G401.6 (cell line): ENCODE measurements around the gene RAB13.

Experiments
- FAIRE-seq: peaks from 2 replicates; lab custom pipeline; 2012; peaks lifted over from hg19 to GRCh38; lab: Jason Lieb, UNC

The RAB13 gene

DNA sequence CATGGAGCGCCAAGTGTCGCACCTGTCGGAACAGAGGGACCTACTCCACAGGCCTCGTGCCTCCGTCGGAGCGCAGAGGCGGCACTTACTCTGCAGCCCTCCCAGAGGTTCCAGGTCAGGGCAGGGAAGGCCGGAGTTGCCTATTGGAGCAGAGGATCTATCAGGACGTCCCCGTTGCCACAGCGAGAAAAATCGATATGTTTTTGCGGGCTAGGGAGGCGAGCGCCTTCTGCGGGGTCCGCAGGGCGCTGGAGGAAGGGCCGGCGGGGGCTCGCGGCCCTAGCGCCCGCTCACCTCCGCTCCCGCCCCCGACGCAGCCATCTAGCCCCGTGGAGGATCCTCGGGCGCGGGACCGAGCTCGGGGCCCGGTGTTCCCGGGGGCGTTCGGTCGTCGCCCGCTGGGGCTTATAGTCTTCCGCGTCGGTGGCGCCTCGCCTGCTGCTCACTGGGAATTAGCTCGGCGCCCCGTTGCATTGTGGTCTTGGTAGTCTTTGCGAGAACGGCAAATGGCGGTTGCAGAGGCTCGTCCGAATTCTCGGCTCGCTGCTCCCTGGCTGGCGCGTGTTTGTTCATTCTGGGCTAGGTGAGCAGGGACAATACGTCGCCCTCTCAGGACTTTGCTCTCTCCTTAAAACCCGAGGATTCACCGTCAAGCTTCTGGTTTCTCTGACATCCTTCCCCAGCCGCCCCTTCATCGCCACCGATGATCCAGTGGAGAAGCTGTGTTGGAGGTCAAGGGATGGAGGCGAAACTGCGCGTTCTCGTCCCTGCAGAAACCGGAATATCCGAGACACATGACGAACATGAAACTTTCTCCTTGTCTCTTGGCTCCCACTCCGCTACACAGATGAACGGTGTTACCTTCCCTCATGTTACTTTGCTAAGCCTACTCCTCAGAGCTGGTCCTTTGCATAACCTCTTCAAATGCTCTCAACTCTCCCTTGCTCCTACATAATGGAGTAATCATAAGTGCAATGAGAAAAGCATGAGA is 8.6 kb downstream of the RAB13 start, which contains the start of gene JTB:
TSS of gene JTB (minus strand) at position 425 of the 991 bp plus-strand sequence. CDS start at position 3, 422 bp downstream.
- no peak for FAIRE-seq

GRCh38 chr1:153976819-153977249 is 9.3 kb downstream of the RAB13 start:
- no peak for FAIRE-seq

GRCh38 chr1:153973525-153973924 is 12.6 kb downstream of the RAB13 start:
- no peak for FAIRE-seq

DNA sequence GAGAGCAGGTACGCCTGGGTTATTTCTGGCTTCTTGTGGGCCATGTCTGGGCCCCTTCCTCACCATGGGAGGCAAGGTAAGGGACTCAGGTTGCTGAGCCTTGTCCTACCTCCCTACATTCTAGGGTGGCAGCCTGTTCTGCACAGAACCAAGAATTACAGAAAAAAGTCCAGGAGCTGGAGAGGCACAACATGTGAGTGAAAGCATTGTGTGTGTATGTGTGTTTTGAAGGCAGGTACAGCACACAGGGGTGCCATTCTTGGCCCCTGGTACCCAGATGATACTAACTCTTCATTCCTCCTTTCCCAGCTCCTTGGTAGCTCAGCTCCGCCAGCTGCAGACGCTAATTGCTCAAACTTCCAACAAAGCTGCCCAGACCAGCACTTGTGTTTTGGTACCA is 13.1 kb downstream of the RAB13 start:
- no peak for FAIRE-seq

DNA sequence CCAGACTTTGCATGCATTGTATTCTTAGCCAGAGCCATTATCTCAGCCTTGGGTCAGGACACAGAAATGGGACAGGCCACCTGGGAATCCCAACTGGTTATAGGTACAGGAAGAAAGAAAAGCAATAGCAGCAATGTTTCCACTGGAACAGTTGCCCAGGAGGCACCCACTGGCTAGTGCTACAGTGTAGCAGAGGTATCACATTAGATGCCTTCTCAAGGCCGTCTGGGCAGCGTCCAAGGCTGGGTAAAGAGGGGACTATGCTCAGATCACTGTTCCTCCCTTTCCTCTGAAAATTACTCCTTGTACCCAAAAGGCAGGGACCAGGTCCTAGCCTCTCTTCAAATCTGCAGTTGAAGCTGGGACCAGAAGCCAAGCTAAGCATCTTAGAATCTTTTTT is 15.8 kb downstream of the RAB13 start:
- no peak for FAIRE-seq

DNA sequence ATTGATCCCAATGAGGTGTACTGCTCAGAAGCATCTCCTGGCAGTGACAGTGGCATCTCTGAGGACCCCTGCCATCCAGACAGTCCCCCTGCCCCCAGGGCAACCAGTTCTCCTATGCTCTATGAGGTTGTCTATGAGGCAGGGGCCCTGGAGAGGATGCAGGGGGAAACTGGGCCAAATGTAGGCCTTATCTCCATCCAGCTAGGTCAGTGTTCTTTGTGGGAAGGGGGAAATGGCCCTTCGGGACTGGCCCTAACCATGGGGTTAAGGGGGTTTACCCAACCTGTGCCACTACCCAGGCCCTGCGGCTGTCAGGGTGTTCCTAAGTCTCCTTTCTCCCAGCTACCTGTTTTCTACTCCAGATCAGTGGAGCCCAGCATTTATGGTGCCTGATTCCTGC is 17.2 kb downstream of the RAB13 start:
- FAIRE-seq = no peak

- FAIRE-seq = no peak
These were observed 17.7 kb downstream of the RAB13 start for GRCh38 chr1:153968408-153968807.

- FAIRE-seq = no peak
These were observed 18.2 kb downstream of the RAB13 start for GRCh38 chr1:153968000-153968363.

- FAIRE-seq = peak; percentile 92
These were observed 18.8 kb downstream of the RAB13 start, which contains the start of gene CREB3L4 for GRCh38 chr1:153967107-153967999. CREB3L4 (plus strand) TSS chr1:153967902; CDS start chr1:153968526, 624 bp downstream.

DNA sequence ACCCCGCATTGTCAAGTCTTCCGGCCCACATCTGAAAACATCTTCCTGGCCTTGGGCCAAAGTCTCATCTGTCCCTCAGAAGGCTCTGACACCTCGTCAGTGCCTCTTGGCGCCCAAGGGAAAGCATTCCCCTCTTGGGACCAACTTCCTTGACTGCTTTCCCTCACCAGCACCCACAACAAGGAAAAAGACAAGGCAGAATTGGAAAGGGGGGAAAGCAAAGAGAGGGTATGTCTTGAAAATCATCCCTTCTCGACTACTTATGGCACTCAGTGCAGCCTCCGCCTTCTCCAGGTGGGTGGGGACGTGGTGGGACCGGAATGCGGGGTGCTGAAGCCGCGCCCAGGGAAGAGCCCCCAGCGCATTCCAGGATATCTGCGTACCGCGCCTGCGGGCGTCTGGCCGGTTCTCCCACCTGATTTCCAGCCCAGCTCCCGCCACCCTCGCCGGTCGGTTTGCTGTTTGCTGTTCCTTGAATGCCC is 22.2 kb downstream of the RAB13 start:
- FAIRE-seq = no peak

- peak; percentile 87 for FAIRE-seq
These were observed 22.9 kb downstream of the RAB13 start, which contains the start of gene SLC39A1 for GRCh38 chr1:153963030-153963849. SLC39A1 (minus strand) TSS chr1:153963537; CDS start chr1:153962715, 822 bp downstream.

DNA sequence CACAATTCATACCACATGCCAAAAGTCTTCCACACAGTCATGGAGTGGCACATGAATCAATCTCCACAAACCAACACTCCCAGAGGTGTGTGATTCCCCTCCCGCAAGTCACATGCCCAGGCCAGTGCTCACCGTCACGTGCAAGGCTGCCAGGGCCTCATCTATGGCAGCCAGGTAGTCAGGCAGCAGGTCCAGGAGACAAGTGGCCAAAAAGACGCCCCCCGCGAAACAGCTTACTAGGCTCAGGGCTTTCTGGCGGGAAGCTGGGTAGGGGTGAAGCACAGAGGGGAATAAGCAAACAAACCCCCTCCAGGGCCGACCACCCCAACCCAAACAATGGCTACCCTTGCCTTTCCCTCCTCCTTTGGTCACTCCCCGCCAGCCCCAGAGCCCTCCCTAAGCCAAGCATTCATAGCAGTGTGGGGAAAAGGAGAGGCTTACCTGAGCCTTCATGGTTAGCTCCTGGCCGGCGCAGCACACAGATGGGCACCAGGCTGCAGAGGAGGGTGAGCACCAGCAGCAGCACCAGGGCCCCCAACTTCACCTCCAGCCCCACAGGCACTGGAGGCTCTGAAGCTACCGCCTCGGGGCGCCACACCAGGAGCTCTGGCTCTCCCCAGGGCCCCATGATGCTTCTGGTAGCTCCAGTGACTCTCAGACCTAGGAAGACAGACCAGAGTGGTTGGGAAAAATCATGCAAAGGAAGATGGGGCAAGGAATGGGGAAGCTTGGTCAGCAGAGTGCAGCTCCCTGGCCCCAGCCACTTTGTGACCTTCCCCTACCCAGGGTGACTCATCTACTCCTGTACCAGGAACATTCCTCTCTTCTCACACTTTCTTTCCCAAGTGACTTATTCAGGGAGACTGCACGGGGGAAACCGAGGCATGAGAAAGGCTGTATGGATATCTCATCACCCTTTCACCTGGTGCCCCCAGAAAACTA is 23.8 kb downstream of the RAB13 start:
- no peak for FAIRE-seq

DNA sequence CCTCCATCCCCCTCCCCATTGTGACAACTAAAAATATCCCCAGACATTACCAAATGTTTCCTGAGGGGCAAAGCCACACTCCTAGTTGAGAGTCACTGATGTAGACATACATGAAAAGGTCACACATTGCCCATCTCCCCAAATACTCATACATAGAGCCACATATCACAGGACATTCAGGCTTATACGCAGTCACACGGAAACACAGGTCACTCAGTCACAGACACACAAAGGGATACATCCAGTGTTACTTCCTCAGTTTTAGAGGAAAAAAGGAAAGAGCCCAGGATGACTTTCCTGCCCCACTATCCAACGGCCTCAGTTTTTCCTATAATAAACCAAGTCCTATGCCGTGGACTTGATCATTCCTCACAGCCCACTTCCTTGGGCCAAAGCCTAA is 24.7 kb downstream of the RAB13 start:
- no peak for FAIRE-seq

GRCh38 chr1:153960206-153960605 is 25.9 kb downstream of the RAB13 start:
- no peak for FAIRE-seq

DNA sequence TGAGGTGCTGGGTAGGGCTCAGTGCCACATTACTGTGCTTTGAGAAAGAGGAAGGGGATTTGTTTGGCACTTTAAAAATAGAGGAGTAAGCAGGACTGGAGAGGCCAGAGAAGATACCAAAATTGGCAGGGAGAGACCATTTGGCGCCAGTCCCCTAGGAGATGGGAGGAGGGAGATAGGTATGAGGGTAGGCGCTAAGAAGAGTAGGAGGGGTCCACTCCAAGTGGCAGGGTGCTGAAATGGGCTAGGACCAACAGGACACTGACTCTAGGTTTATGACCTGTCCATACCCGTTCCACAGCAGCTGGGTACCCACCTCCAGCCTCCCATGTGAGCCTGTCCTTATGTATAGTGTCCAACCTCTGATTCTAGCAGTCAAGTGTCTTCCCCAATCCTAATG is 26.7 kb downstream of the RAB13 start:
- FAIRE-seq = no peak

DNA sequence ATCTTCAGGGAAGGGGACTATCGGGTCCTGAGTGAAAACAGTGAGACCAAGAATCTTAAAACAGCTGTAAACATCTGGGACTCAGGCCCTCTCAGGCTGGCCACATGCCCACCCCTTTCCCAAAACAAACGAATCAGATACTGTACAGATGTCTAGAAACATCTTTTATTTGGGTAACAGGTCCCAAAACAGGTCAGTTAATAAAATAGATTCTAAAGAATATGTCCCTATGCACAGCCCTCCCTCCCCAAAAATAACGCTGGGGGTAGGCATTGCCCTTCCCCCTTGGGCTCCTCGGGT is 27.2 kb downstream of the RAB13 start:
- no peak for FAIRE-seq

DNA sequence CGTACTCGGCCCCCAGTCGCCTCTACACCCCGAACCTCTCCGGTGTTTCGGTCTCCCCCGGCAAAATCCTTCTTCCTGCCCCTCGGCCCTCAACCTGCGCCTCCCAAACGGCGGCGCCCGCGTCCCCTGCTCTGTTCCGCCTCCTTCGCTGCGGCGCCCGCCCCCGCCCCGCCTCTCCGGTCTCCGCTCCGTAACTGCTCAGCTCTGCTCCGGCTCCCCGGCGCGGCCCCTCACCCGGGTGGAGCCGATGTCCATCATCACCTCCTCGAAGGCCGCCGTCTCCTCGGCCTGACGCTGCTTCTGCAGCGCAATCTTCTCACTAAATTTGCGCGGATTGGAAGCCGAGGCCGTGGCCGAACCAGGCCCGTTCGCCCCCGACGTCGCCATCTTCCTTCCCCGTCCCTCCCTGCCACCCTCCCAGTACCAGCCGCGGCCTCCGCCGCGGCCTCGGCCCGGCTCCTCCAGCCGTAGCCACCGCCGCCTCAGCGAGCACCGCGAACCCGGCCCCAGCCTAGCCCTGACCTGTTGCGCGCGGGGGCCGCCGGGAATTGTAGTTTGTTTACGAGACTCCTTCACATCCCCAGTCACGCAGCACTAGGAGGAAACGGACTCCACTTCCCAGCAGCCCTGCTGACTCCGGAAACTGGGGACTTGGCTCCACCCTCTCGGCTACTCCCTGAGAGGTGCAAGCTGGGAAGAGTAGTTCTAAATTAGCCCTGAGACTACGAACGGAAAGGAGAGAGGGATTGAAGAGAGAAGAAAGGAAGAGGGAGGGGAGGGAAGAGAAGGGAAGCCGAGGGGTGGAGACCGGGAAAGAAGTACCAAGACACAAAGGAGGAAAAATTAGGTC is 27.8 kb downstream of the RAB13 start, which contains the start of gene CRTC2:
TSS of gene CRTC2 (minus strand) at position 502 of the 850 bp plus-strand sequence. CDS start at position 387, 115 bp downstream.
- peak; percentile 96 for FAIRE-seq

DNA sequence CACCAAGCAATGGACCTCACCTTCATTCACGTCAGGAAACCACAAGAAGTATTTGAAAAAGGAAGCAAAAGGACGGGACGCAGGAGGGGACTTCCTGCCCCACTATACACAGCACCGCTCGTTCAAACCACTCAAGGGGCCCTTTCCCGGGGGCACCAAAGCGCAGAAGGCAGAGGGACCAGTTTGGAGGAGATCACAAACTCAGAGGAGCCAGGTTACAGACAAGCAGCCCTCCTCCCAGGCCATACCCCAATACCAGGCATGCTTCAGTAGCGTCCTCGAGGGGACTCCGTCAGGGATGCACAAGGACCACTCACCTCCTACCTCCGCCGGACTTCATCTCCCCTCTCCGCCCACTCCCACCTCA is 28.4 kb downstream of the RAB13 start:
- FAIRE-seq = no peak

DNA sequence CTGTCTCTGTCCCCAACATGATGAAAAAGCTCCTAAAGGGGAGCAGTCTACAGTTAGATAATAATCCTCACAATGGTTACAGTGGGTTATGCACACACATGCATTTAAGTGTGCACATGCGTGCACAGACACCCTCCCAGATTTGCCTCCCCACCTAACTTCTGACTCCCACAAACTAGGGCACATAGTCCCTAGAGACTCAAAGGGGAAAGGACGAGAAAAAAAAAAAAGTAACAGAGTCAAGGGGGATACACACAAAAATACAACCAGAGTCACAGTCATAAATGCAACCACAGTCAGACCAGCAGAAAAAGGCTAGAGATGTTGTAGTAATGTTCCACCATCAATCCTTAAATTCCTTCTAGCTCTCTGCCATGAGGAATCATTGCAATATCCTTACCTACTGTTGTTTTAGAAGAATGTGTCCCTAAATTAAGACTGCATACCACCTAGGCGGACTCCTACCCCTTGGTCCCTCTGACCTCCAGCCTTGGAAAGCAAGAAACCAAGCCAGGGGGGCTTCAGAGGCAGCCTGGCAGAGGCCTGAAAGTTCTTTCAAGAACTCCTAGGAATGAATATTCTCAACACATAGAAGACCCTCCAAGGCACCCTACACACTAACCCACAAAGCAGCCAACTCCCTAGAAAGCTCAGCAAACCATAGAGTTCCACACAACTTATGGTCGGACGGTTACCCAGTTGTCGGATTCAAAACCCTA is 29.0 kb downstream of the RAB13 start:
- no peak for FAIRE-seq
